HepG2 (cell line): Measurements from ENCODE around the gene CYP19A1. TPM values are rescaled to one million over a fixed set of nuclear protein-coding genes. Genes with fewer than 3 reads are reported as not detected.

Source experiments
- CBFB ChIP-seq: sonication (generic); formaldehyde crosslinking; IDR thresholded peaks from 2 replicates; pipeline ENCODE4 v1.4.0; 2020; ENCODE audit warnings: missing genetic modification reagents
- ELF1 ChIP-seq: sonication (generic); formaldehyde crosslinking; IDR thresholded peaks from 2 replicates; pipeline ENCODE4 v1.4.0; 2020; ENCODE audit warnings: missing genetic modification reagents
- ELF4 ChIP-seq: sonication (generic); formaldehyde crosslinking; IDR thresholded peaks from 2 replicates; pipeline ENCODE4 v1.5.0; 2020; ENCODE audit warnings: missing genetic modification reagents, mild to moderate bottlenecking, moderate library complexity, borderline replicate concordance
- HOXA3 ChIP-seq: sonication (generic); formaldehyde crosslinking; IDR thresholded peaks from 2 replicates; pipeline ENCODE4 v1.5.0; 2020; ENCODE audit warnings: missing genetic modification reagents
- ISL2 ChIP-seq: sonication (generic); formaldehyde crosslinking; IDR thresholded peaks from 2 replicates; pipeline ENCODE4 v1.5.0; 2020; ENCODE audit warnings: missing genetic modification reagents
- KDM1A ChIP-seq: IDR thresholded peaks from 2 replicates; pipeline ENCODE4 v1.6.1; 2016; ENCODE audit warnings: missing compliant biosample characterization
- KLF13 ChIP-seq: sonication (generic); formaldehyde crosslinking; IDR thresholded peaks from 2 replicates; pipeline ENCODE4 v1.4.0; 2020; ENCODE audit warnings: mild to moderate bottlenecking, missing genetic modification reagents
- NFE2 ChIP-seq: sonication (generic); formaldehyde crosslinking; IDR thresholded peaks from 2 replicates; pipeline ENCODE4 v1.4.0; 2020; ENCODE audit warnings: missing genetic modification reagents
- NRL ChIP-seq: sonication (generic); formaldehyde crosslinking; IDR thresholded peaks from 2 replicates; pipeline ENCODE4 v1.5.0; 2020; ENCODE audit warnings: missing genetic modification reagents, mild to moderate bottlenecking, moderate library complexity, borderline replicate concordance
- PPARG ChIP-seq: conservative IDR thresholded peaks from 2 replicates; pipeline ENCODE4 v1.6.1; 2016; ENCODE audit warnings: missing biosample characterization, missing genetic modification reagents
- ZEB1 ChIP-seq: IDR thresholded peaks from 2 replicates; pipeline ENCODE4 v1.6.1; 2012; ENCODE audit warnings: mild to moderate bottlenecking, low read depth, inconsistent platforms; ENCODE audit not compliant: insufficient replicate concordance
- ZNF124 ChIP-seq: sonication (generic); formaldehyde crosslinking; IDR thresholded peaks from 2 replicates; pipeline ENCODE4 v1.4.0; 2020; ENCODE audit warnings: missing genetic modification reagents
- ZNF547 ChIP-seq: sonication (generic); formaldehyde crosslinking; IDR thresholded peaks from 2 replicates; pipeline ENCODE4 v1.5.1; 2020; ENCODE audit warnings: mild to moderate bottlenecking, missing genetic modification reagents
- ZNF749 ChIP-seq: sonication (generic); formaldehyde crosslinking; IDR thresholded peaks from 2 replicates; pipeline ENCODE4 v1.8.0; 2022; ENCODE audit warnings: mild to moderate bottlenecking, missing genetic modification reagents, moderate library complexity, borderline replicate concordance
- ZNF878 ChIP-seq: sonication (generic); formaldehyde crosslinking; IDR thresholded peaks from 2 replicates; pipeline ENCODE4 v1.8.1; 2023; ENCODE audit warnings: mild to moderate bottlenecking, missing genetic modification reagents, moderate library complexity
- polyA plus RNA-seq, 8 experiments: library from polyadenylated mRNA; depleted of rRNA in 3 of 8; stranded (reverse) in 7 of 8; unstranded in 1 of 8; fragments of >200 nt; fragmentation: Illumina TruSeq in 4 of 8; extraction: Trizol in 4 of 8; gene quantifications; 2 replicates each; pipeline versions ENCODE4 v1.2.1 to v1.2.3, GENCODE V29; 2011 to 2016; ENCODE audit warnings: low read depth in 4 of 8, missing spikeins in 1 of 8, mixed read lengths in 1 of 8; ENCODE audit not compliant: insufficient read depth in 1 of 8
- total RNA-seq, 5 experiments: library from RNA; depleted of rRNA; stranded (reverse); fragments of >200 nt; fragmentation: Illumina TruSeq; extraction: Trizol; gene quantifications; 2 replicates each; pipeline ENCODE4 v1.2.3, GENCODE V29; 2016; ENCODE audit warnings: low read depth in 1 of 5
- TF ChIP-seq, protein P1 (sequence below): sonication (generic); formaldehyde crosslinking; IDR thresholded peaks from 2 replicates; pipeline ENCODE4 v1.4.0; 2020; ENCODE audit warnings: mild to moderate bottlenecking, missing genetic modification reagents, borderline replicate concordance
- TF ChIP-seq, protein P2 (sequence below): sonication (generic); formaldehyde crosslinking; IDR thresholded peaks from 2 replicates; pipeline ENCODE4 v1.5.0; 2020; ENCODE audit warnings: missing genetic modification reagents
- TF ChIP-seq, protein P3 (sequence below): IDR thresholded peaks from 2 replicates; pipeline ENCODE4 v1.6.1; 2016; ENCODE audit warnings: missing compliant biosample characterization, missing genetic modification reagents, borderline replicate concordance
- TF ChIP-seq, protein P4 (sequence below): IDR thresholded peaks from 2 replicates; pipeline ENCODE4 v1.6.1; 2016; ENCODE audit warnings: low read depth, missing genetic modification reagents, missing compliant biosample characterization

CYP19A1 gene
- total and polyA plus RNA-seq, 2 of the 13 experiments (the other 11 are each of a cell fraction or from before 2014, with no cell fraction given): 10.9 to 23.0 TPM

DNA sequence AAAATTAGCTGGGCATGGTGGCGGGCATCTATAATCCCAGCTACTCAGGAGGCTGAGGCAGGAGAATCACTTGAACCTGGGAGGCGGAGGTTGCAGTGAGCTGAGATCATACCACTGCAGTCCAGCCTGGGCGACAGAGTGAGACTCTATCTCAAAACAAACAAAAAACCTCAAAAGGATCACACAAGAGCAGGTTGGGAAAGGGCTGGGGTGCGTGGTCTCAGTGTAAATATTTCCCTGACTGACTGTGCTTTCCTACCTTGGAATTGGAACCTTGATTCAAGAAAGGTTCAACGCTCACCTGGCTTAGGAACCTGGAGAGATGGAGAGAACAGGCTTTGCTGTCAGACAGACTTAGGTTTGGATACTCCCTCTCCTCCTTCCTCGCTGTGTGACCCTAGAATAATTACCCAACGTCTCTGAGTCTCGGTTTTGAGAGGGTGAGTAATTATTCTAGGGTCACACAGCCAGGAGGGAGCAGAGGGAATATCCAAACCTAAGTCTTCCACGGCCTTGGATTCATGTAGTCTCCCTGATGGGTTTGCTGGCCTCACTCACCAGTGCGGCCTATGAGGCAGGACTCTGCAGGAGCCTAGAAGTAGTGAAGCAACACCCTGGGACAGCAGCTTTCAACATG is 24.6 kb downstream of the CYP19A1 start (continued):
- TF ChIP-seq NRL (CRISPR knock-in tag): no peak
- TF ChIP-seq, protein P1, sequence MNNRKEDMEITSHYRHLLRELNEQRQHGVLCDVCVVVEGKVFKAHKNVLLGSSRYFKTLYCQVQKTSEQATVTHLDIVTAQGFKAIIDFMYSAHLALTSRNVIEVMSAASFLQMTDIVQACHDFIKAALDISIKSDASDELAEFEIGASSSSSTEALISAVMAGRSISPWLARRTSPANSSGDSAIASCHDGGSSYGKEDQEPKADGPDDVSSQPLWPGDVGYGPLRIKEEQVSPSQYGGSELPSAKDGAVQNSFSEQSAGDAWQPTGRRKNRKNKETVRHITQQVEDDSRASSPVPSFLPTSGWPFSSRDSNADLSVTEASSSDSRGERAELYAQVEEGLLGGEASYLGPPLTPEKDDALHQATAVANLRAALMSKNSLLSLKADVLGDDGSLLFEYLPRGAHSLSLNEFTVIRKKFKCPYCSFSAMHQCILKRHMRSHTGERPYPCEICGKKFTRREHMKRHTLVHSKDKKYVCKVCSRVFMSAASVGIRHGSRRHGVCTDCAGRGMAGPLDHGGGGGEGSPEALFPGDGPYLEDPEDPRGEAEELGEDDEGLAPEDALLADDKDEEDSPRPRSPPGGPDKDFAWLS: no peak
- TF ChIP-seq ELF4: no peak
- peak; percentile 48; the same call in 1 of the 2 replicates for TF ChIP-seq PPARG
- TF ChIP-seq, protein P2, sequence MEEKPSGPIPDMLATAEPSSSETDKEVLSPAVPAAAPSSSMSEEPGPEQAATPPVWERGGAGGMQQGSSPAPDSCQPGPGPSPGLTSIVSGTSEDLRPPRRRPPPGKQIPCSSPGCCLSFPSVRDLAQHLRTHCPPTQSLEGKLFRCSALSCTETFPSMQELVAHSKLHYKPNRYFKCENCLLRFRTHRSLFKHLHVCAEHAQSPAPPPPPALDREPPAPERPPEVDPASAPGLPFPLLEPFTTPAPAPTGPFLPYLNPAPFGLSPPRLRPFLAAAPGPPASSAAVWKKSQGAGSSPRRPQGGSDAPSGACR: peak; percentile 53; the same call in 1 of the 2 replicates
- TF ChIP-seq ZNF749: no peak
- no peak for TF ChIP-seq KLF13
- no peak for TF ChIP-seq NFE2
- peak; percentile 87 for TF ChIP-seq ISL2
- TF ChIP-seq, protein P3, sequence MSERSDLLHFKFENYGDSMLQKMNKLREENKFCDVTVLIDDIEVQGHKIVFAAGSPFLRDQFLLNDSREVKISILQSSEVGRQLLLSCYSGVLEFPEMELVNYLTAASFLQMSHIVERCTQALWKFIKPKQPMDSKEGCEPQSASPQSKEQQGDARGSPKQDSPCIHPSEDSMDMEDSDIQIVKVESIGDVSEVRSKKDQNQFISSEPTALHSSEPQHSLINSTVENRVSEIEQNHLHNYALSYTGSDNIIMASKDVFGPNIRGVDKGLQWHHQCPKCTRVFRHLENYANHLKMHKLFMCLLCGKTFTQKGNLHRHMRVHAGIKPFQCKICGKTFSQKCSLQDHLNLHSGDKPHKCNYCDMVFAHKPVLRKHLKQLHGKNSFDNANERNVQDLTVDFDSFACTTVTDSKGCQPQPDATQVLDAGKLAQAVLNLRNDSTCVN (CRISPR knock-in tag): peak; percentile 69
- TF ChIP-seq ELF1 (CRISPR knock-in tag): peak; percentile 41; the same call in 1 of the 2 replicates
- no peak for TF ChIP-seq ZNF547 (CRISPR knock-in tag)
- TF ChIP-seq CBFB (CRISPR knock-in tag): peak; percentile 55; the same call in 1 of the 2 replicates
- no peak for TF ChIP-seq ZNF124
- peak; percentile 60; the same call in 1 of the 2 replicates for TF ChIP-seq ZNF878
- peak; percentile 57 for TF ChIP-seq HOXA3
- TF ChIP-seq, protein P4, sequence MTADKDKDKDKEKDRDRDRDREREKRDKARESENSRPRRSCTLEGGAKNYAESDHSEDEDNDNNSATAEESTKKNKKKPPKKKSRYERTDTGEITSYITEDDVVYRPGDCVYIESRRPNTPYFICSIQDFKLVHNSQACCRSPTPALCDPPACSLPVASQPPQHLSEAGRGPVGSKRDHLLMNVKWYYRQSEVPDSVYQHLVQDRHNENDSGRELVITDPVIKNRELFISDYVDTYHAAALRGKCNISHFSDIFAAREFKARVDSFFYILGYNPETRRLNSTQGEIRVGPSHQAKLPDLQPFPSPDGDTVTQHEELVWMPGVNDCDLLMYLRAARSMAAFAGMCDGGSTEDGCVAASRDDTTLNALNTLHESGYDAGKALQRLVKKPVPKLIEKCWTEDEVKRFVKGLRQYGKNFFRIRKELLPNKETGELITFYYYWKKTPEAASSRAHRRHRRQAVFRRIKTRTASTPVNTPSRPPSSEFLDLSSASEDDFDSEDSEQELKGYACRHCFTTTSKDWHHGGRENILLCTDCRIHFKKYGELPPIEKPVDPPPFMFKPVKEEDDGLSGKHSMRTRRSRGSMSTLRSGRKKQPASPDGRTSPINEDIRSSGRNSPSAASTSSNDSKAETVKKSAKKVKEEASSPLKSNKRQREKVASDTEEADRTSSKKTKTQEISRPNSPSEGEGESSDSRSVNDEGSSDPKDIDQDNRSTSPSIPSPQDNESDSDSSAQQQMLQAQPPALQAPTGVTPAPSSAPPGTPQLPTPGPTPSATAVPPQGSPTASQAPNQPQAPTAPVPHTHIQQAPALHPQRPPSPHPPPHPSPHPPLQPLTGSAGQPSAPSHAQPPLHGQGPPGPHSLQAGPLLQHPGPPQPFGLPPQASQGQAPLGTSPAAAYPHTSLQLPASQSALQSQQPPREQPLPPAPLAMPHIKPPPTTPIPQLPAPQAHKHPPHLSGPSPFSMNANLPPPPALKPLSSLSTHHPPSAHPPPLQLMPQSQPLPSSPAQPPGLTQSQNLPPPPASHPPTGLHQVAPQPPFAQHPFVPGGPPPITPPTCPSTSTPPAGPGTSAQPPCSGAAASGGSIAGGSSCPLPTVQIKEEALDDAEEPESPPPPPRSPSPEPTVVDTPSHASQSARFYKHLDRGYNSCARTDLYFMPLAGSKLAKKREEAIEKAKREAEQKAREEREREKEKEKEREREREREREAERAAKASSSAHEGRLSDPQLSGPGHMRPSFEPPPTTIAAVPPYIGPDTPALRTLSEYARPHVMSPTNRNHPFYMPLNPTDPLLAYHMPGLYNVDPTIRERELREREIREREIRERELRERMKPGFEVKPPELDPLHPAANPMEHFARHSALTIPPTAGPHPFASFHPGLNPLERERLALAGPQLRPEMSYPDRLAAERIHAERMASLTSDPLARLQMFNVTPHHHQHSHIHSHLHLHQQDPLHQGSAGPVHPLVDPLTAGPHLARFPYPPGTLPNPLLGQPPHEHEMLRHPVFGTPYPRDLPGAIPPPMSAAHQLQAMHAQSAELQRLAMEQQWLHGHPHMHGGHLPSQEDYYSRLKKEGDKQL (CRISPR knock-in tag): peak; percentile 40; the same call in 1 of the 2 replicates
- TF ChIP-seq ZEB1: peak; percentile 87
- TF ChIP-seq KDM1A (CRISPR knock-in tag): peak; percentile 80
